ENCODE measurements around the gene BPIFB6. TPM values are rescaled to one million over a fixed set of nuclear protein-coding genes. Genes with fewer than 3 reads are reported as not detected.

The BPIFB6 gene
- total and polyA plus RNA-seq, 3 donors from 2014 or later = 0.24 TPM; not detected in 2

GRCh38 chr20:33059741-33060390 is 28.4 kb downstream of the BPIFB6 start:
- Histone ChIP-seq H3K9me3 (no peaks in the 10 kb centered on the region), H3K27ac (no peak overlapping the region), H3K27me3 (no peaks in the 10 kb centered on the region), H3K36me3 (ENCODE audit: low read depth, missing control alignments) (no peaks in the 10 kb centered on the region), H3K4me1 (no peaks in the 10 kb centered on the region), H3K4me3 (no peak overlapping the region)
- intact Hi-C loops (cut with DNase I; ENCODE audit: low total_unique reads) = no loop called here
- 94 to 95% methylated on average over 11 to 22 of the region's 22 CpGs for WGBS, 2 donors
- no peak for TF ChIP-seq CTCF (IDR thresholded peaks at IDR 0.05)
- no peak for TF ChIP-seq POLR2A (IDR thresholded peaks at IDR 0.05)
- no peak for DNase-seq

GRCh38 chr20:33061658-33062028 is 30.2 kb downstream of the BPIFB6 start:
- Histone ChIP-seq H3K4me1 (no peaks in the 10 kb centered on the region), H3K27ac (no peak overlapping the region), H3K9me3 (no peaks in the 10 kb centered on the region), H3K27me3 (no peaks in the 10 kb centered on the region), H3K36me3 (ENCODE audit: low read depth, missing control alignments) (no peaks in the 10 kb centered on the region), H3K4me3 (no peak overlapping the region)
- WGBS, 2 donors = 96 to 97% methylated on average over 7 to 14 of the region's 14 CpGs
- DNase-seq = no peak
- TF ChIP-seq POLR2A (IDR thresholded peaks at IDR 0.05) (no peak), CTCF (IDR thresholded peaks at IDR 0.05) (no peak)
- intact Hi-C loops (cut with DNase I; ENCODE audit: low total_unique reads) = no loop called here

- Histone ChIP-seq H3K4me3 (no peak overlapping the region), H3K36me3 (ENCODE audit: low read depth, missing control alignments) (no peaks in the 10 kb centered on the region), H3K27me3 (no peaks in the 10 kb centered on the region), H3K4me1 (no peaks in the 10 kb centered on the region), H3K9me3 (no peaks in the 10 kb centered on the region), H3K27ac (no peak overlapping the region)
- DNase-seq = no peak
- intact Hi-C loops (cut with DNase I; ENCODE audit: low total_unique reads) = no loop called here
- TF ChIP-seq POLR2A (IDR thresholded peaks at IDR 0.05) = no peak
- WGBS, 2 donors = 42 to 46% methylated on average over 9 of the region's 9 CpGs
Measured at GRCh38 chr20:33062105-33062824, 30.8 kb downstream of the BPIFB6 start.

GRCh38 chr20:33062825-33063149 is 31.3 kb downstream of the BPIFB6 start:
- Histone ChIP-seq H3K4me3 (no peak overlapping the region), H3K36me3 (ENCODE audit: low read depth, missing control alignments) (no peaks in the 10 kb centered on the region), H3K4me1 (no peaks in the 10 kb centered on the region), H3K27ac (no peak overlapping the region), H3K27me3 (no peaks in the 10 kb centered on the region), H3K9me3 (no peaks in the 10 kb centered on the region)
- TF ChIP-seq POLR2A (IDR thresholded peaks at IDR 0.05) (no peak), CTCF (IDR thresholded peaks at IDR 0.05) (no peak)
- DNase-seq = no peak
- WGBS, 2 donors = 71 to 79% methylated on average over 1 of the region's 1 CpG
- intact Hi-C loops (cut with DNase I; ENCODE audit: low total_unique reads) = no loop called here

GRCh38 chr20:33063271-33063670 is 31.8 kb downstream of the BPIFB6 start:
- WGBS, 2 donors = 82 to 90% methylated on average over 6 of the region's 6 CpGs
- Histone ChIP-seq H3K9me3 (no peaks in the 10 kb centered on the region), H3K27me3 (no peaks in the 10 kb centered on the region), H3K36me3 (ENCODE audit: low read depth, missing control alignments) (no peaks in the 10 kb centered on the region), H3K4me1 (no peaks in the 10 kb centered on the region), H3K27ac (no peak overlapping the region), H3K4me3 (no peak overlapping the region)
- intact Hi-C loops (cut with DNase I; ENCODE audit: low total_unique reads) = no loop called here
- no peak for TF ChIP-seq CTCF (IDR thresholded peaks at IDR 0.05)
- no peak for TF ChIP-seq POLR2A (IDR thresholded peaks at IDR 0.05)
- DNase-seq = no peak
